Thymus (tissue), 11 donors: ENCODE data around the gene CDH4. TPM values are rescaled to one million over a fixed set of nuclear protein-coding genes. Genes with fewer than 3 reads are reported as not detected.

ENCODE experiments used
- DNase-seq, 9 donors: peaks; one replicate each; pipeline ENCODE4 v3.0.0-alpha.2; 2013; ENCODE audit warnings: low spot score in 9 of 9, low read depth in 6 of 9, missing footprints in 1 of 9
- H3K27ac ChIP-seq, 2 donors: one replicate each; pipeline ENCODE4 v1.5.1; 2013; ENCODE audit warnings: control low read depth in 1 of 2, low read depth in 1 of 2, low read length in 1 of 2, mild to moderate bottlenecking in 1 of 2, moderate library complexity in 1 of 2
- H3K27me3 ChIP-seq, 2 donors: one replicate each; pipeline ENCODE4 v1.5.1; 2013; ENCODE audit warnings: low read length in 1 of 2; ENCODE audit not compliant: control insufficient read depth in 2 of 2, insufficient read depth in 1 of 2
- H3K36me3 ChIP-seq, 2 donors: one replicate each; pipeline ENCODE4 v1.5.1; 2013; ENCODE audit warnings: low read length in 1 of 2, mild to moderate bottlenecking in 1 of 2, moderate library complexity in 1 of 2; ENCODE audit not compliant: control insufficient read depth in 2 of 2, insufficient read depth in 2 of 2
- H3K4me1 ChIP-seq, 2 donors: one replicate each; pipeline ENCODE4 v1.5.1; 2013; ENCODE audit warnings: low read length in 2 of 2; ENCODE audit not compliant: control insufficient read depth in 2 of 2, insufficient read depth in 2 of 2
- H3K4me3 ChIP-seq, 2 donors: one replicate each; pipeline ENCODE4 v1.5.1; 2013; ENCODE audit warnings: low read length in 2 of 2, control low read depth in 1 of 2, mild to moderate bottlenecking in 1 of 2
- H3K9me3 ChIP-seq, 2 donors: one replicate each; pipeline ENCODE4 v1.5.1; 2013; ENCODE audit warnings: low read length in 1 of 2, mild to moderate bottlenecking in 1 of 2; ENCODE audit not compliant: control insufficient read depth in 2 of 2, insufficient read depth in 1 of 2
- WGBS: extraction: QIAGEN DNeasy Blood & Tissue Kit; methylation state at CpG from one replicate; pipeline ENCODE4 v1.1.7; 2013; 5-methylcytosine and 5-hydroxymethylcytosine counted together
- polyA plus RNA-seq: library from polyadenylated mRNA; stranded (reverse); fragments of 200-250 nt; gene quantifications from one replicate; pipeline ENCODE4 v1.2.3, GENCODE V29; 2013
- total RNA-seq: library from RNA; stranded (reverse); fragments of 120-200 nt; gene quantifications from one replicate; pipeline ENCODE4 v1.2.4, GENCODE V29; 2013
- donor health status: healthy.

Gene CDH4
- total and polyA plus RNA-seq, 2 donors, result 0.34 to 0.61 TPM

GRCh38 chr20:61777773-61778494, 525.9 kb downstream of the CDH4 start:
- H3K27me3 ChIP-seq, result no peaks in the 10 kb centered on the region
- H3K9me3 ChIP-seq, result peaks cover 0 to 2% of the 10 kb centered on the region in 2 donors
- H3K27ac ChIP-seq, result no peak overlapping the region
- 87% methylated on average over 24 of the region's 24 CpGs for WGBS
- DNase-seq, result no peak
- H3K36me3 ChIP-seq, result no peaks in the 10 kb centered on the region
- H3K4me3 ChIP-seq, result no peak overlapping the region
- H3K4me1 ChIP-seq, result no peaks in the 10 kb centered on the region

- no peak for DNase-seq
- WGBS, result 92% methylated on average over 8 of the region's 8 CpGs
- no peaks in the 10 kb centered on the region for H3K4me1 ChIP-seq
These were observed 526.4 kb downstream of the CDH4 start for GRCh38 chr20:61778495-61778863.

DNA sequence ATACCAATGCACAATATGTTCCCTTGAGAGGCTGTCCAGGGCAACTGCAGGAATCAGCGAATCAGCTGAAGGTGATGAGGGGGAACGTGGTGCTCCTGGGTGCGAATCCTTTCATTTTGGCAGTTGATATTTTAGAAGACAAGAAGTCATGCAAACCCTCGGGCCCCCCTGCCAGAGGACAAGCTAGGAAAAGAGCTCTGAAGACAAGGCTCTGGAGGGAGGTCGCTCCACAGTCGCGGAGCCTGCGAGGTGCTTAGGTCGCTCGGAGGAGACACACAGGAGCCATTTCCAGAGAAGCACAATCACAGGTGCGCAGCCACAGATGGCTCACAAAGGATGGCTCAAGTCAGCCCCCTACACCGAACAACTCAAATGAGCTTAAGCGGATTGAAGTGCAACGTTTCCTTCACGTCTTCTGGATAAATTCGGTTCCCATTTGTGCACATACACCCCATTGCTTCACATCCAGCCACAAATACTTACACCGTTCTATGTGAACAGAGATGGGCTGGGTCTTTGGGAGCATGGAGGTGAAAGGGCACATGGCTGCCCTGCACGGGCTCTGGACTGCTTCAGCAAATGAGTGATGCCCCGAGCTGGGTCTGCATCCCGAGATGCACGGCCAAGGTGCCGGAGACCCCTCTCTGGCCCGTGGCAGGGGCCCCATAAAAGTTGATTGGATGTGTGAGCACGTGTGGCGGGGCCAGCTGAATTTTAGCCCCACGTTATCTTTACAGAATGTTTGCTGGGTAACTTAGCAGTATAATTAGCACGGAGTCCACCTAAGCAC, 527.3 kb downstream of the CDH4 start:
- Histone ChIP-seq H3K27me3 (no peaks in the 10 kb centered on the region), H3K9me3 (no peaks in the 10 kb centered on the region), H3K4me3 (no peak overlapping the region), H3K4me1 (no peaks in the 10 kb centered on the region), H3K27ac (no peak overlapping the region), H3K36me3 (no peaks in the 10 kb centered on the region)
- WGBS, result 93% methylated on average over 27 of the region's 27 CpGs
- no peak for DNase-seq

More at GRCh38 chr20:61778495-61778863, 526.4 kb downstream of the CDH4 start:
- Histone ChIP-seq H3K4me3 (no peak overlapping the region), H3K27me3 (no peaks in the 10 kb centered on the region), H3K9me3 (peaks cover 0 to 2% of the 10 kb centered on the region in 2 donors), H3K36me3 (no peaks in the 10 kb centered on the region), H3K27ac (no peak overlapping the region)

DNA sequence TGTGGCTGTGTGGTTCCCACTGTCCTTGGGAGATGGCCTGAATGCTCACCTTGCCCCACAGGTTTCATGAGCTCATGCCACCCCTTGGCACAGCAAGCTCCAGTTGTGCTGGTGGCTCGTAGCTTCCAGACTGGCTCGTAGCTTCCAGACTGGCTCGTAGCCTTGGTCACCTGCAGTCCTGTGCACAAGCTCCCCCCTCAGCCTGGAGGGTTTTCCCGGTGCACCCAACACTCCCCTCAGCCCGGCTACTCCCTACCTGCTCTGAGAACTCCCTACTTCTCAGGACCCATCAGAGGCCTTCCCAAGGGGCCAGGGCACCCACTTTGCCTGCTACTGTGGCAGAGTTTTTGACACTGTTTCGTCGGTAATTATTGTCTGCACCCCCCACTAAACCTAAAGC, 528.0 kb downstream of the CDH4 start:
- no peak for DNase-seq
- no peaks in the 10 kb centered on the region for H3K27me3 ChIP-seq
- H3K9me3 ChIP-seq, result peaks cover 0 to 5% of the 10 kb centered on the region in 2 donors
- no peak overlapping the region for H3K27ac ChIP-seq
- WGBS, result 91% methylated on average over 7 of the region's 7 CpGs
- no peak overlapping the region for H3K4me3 ChIP-seq
- no peaks in the 10 kb centered on the region for H3K4me1 ChIP-seq
- no peaks in the 10 kb centered on the region for H3K36me3 ChIP-seq

- H3K27me3 ChIP-seq, result no peaks in the 10 kb centered on the region
- 85% methylated on average over 18 of the region's 18 CpGs for WGBS
- H3K9me3 ChIP-seq, result peaks cover 2 to 7% of the 10 kb centered on the region in 2 donors
- DNase-seq, result no peak
- no peaks in the 10 kb centered on the region for H3K36me3 ChIP-seq
- no peak overlapping the region for H3K27ac ChIP-seq
- no peaks in the 10 kb centered on the region for H3K4me1 ChIP-seq
- no peak overlapping the region for H3K4me3 ChIP-seq
These were observed 532.9 kb downstream of the CDH4 start for GRCh38 chr20:61784801-61785566.

DNA sequence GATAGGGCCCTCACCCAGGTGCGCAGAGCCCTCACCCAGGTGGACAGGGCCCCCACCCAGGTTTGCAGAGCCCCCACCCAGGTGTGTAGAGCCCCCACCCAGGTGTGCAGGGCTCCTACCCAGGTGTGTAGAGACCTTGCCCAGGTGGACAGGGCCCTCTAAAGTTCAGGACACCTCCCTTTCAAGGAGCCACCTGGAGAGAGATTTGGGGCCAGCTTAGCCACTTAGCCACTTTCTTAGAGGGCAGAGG, 533.4 kb downstream of the CDH4 start:
- H3K27ac ChIP-seq, result no peak overlapping the region
- no peak overlapping the region for H3K4me3 ChIP-seq
- no peaks in the 10 kb centered on the region for H3K4me1 ChIP-seq
- no peaks in the 10 kb centered on the region for H3K36me3 ChIP-seq
- DNase-seq, result no peak
- 97% methylated on average over 1 of the region's 1 CpG for WGBS
- H3K27me3 ChIP-seq, result no peaks in the 10 kb centered on the region
- H3K9me3 ChIP-seq, result peaks cover 2 to 7% of the 10 kb centered on the region in 2 donors

DNA sequence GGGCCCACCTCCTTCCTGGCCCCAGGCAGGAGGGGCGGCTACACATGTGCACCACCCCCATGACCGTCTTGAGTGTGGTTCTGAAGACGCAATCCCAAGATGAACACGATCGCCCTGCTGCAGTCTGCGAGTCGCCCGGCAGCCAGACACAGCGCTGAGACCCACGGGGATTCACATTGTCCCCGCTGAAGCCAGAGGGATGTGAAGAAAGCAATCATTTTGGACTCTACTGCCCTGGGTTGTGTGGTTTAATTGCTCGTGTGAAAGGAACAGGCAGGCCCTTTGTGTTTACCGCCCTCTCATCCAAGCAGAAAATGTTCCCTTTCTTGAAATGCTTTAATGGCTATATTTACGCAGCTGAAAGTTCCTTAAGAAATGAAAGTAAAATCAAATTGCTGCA, 534.2 kb downstream of the CDH4 start:
- no peak overlapping the region for H3K27ac ChIP-seq
- no peaks in the 10 kb centered on the region for H3K36me3 ChIP-seq
- no peak overlapping the region for H3K4me3 ChIP-seq
- WGBS, result 93% methylated on average over 14 of the region's 14 CpGs
- no peaks in the 10 kb centered on the region for H3K27me3 ChIP-seq
- no peaks in the 10 kb centered on the region for H3K4me1 ChIP-seq
- no peak for DNase-seq
- peaks cover 2 to 7% of the 10 kb centered on the region in 2 donors for H3K9me3 ChIP-seq

GRCh38 chr20:61788343-61788742, 536.3 kb downstream of the CDH4 start:
- no peak for DNase-seq
- 77% methylated on average over 5 of the region's 5 CpGs for WGBS

DNA sequence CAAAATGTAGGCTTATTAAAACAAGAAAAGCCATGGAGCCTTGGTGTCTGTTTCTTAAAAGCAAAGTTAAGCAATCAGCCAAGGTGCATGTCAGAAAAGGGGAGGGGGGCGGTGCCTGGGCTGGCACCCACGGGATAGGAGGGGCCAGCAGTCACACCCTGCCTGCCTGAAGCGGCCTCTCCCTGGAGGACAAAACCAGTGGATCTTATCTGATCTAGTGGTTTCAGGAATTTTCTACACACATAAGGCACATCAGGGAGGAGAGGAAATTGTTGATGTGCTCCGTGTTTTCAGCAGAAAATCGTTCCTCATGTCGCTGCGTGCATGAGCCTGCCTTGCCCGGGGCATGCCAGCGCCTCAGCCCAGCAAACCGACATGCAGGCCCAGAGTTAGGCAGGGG, 537.3 kb downstream of the CDH4 start:
- no peak for DNase-seq
- 84% methylated on average over 10 of the region's 10 CpGs for WGBS
- peaks cover 4 to 7% of the 10 kb centered on the region in 2 donors for H3K9me3 ChIP-seq
- no peaks in the 10 kb centered on the region for H3K36me3 ChIP-seq
- no peaks in the 10 kb centered on the region for H3K27me3 ChIP-seq
- H3K4me1 ChIP-seq, result no peaks in the 10 kb centered on the region
- H3K27ac ChIP-seq, result no peak overlapping the region
- H3K4me3 ChIP-seq, result no peak overlapping the region

More at GRCh38 chr20:61788343-61788742, 536.3 kb downstream of the CDH4 start:
- Histone ChIP-seq H3K27me3 (no peaks in the 10 kb centered on the region), H3K27ac (no peak overlapping the region), H3K4me1 (no peaks in the 10 kb centered on the region), H3K36me3 (no peaks in the 10 kb centered on the region), H3K4me3 (no peak overlapping the region), H3K9me3 (peaks cover 4 to 7% of the 10 kb centered on the region in 2 donors)
